Small intestine (tissue), 7 donors: ENCODE measurements around the gene MORN5. TPM values are rescaled to one million over a fixed set of nuclear protein-coding genes. Genes with fewer than 3 reads are reported as not detected.

Source experiments
- DNase-seq, 2 donors: peaks; one replicate each; pipeline versions ENCODE4 v3.0.0 to v3.0.0-alpha.2; 2013
- FAIRE-seq: peaks from 2 replicates; lab custom pipeline; 2012; peaks lifted over from hg19 to GRCh38; lab: Jason Lieb, UNC
- H3K27ac ChIP-seq, 3 donors: one replicate each; pipeline ENCODE4 v1.5.1; 2013; ENCODE audit warnings: low read length in 2 of 3, mild to moderate bottlenecking in 2 of 3, control low read depth in 1 of 3, inconsistent platforms in 1 of 3, low read depth in 1 of 3, moderate library complexity in 1 of 3
- H3K27me3 ChIP-seq, 3 donors: one replicate each; pipeline ENCODE4 v1.6.1; 2013; ENCODE audit warnings: low read length in 3 of 3, inconsistent platforms in 1 of 3; ENCODE audit not compliant: control insufficient read depth in 3 of 3, insufficient read depth in 3 of 3
- H3K36me3 ChIP-seq, 3 donors: one replicate each; pipeline ENCODE4 v1.6.1; 2013; ENCODE audit warnings: low read length in 3 of 3, inconsistent platforms in 1 of 3, low read depth in 1 of 3, mild to moderate bottlenecking in 1 of 3, moderate library complexity in 1 of 3; ENCODE audit not compliant: control insufficient read depth in 3 of 3, insufficient read depth in 2 of 3
- H3K4me1 ChIP-seq, 3 donors: one replicate each; pipeline ENCODE4 v1.6.1; 2013; ENCODE audit warnings: low read length in 2 of 3, inconsistent platforms in 1 of 3, low read depth in 1 of 3, mild to moderate bottlenecking in 1 of 3, moderate library complexity in 1 of 3; ENCODE audit not compliant: control insufficient read depth in 3 of 3, insufficient read depth in 2 of 3
- H3K4me3 ChIP-seq, 3 donors: one replicate each; pipeline ENCODE4 v1.5.1; 2013; ENCODE audit warnings: low read length in 3 of 3, control low read depth in 1 of 3, inconsistent platforms in 1 of 3, low read depth in 1 of 3, mild to moderate bottlenecking in 1 of 3, moderate library complexity in 1 of 3
- H3K9me3 ChIP-seq, 2 donors: one replicate each; pipeline ENCODE4 v1.6.1; 2013; ENCODE audit warnings: low read depth in 1 of 2, low read length in 1 of 2; ENCODE audit not compliant: control insufficient read depth in 2 of 2, insufficient read depth in 1 of 2
- WGBS, 3 donors: extraction: QIAGEN DNeasy Blood & Tissue Kit; methylation state at CpG; one replicate each; pipeline ENCODE4 v1.1.7; 2013; 5-methylcytosine and 5-hydroxymethylcytosine counted together
- polyA plus RNA-seq, 4 donors: library from polyadenylated mRNA; stranded (reverse) in 3 of 4; unstranded in 1 of 4; fragments of 200-250 nt in 3 of 4; fragments of 120-200 nt in 1 of 4; gene quantifications; one replicate each; pipeline versions ENCODE4 v1.2.1 to v1.2.3, GENCODE V29; 2013
- donor health status: healthy with polysubstance abuse.
- donor health status: control.
- donor health status: control.
- donor health status: Bipolar disorder and iron deficiency.
- donor health status: healthy.

Gene MORN5
- polyA plus RNA-seq, 4 donors, result not detected

GRCh38 chr9:122204055-122204454 lies 44.3 kb downstream of the MORN5 start:
- peaks cover 0 to 28% (median 9%) of the 10 kb centered on the region in 3 donors for H3K27me3 ChIP-seq
- FAIRE-seq, result no peak
- 88 to 93% (median 92%) methylated on average over 5 of the region's 5 CpGs for WGBS, 3 donors
- no peaks in the 10 kb centered on the region for H3K9me3 ChIP-seq
- H3K27ac ChIP-seq, result no peak overlapping the region
- DNase-seq, result no peak
- H3K4me1 ChIP-seq, result no peaks in the 10 kb centered on the region
- H3K4me3 ChIP-seq, result no peak overlapping the region
- no peaks in the 10 kb centered on the region for H3K36me3 ChIP-seq

- 91 to 97% (median 94%) methylated on average over 12 of the region's 12 CpGs for WGBS, 3 donors
- Histone ChIP-seq H3K4me3 (no peak overlapping the region), H3K36me3 (no peaks in the 10 kb centered on the region), H3K27ac (no peak overlapping the region), H3K9me3 (no peaks in the 10 kb centered on the region), H3K27me3 (peaks cover 0 to 32% (median 9%) of the 10 kb centered on the region in 3 donors), H3K4me1 (no peaks in the 10 kb centered on the region)
- FAIRE-seq (no peak), DNase-seq (no peak)
These were observed 44.8 kb downstream of the MORN5 start for GRCh38 chr9:122204491-122204890.

GRCh38 chr9:122205176-122205575 lies 45.5 kb downstream of the MORN5 start:
- DNase-seq (no peak), FAIRE-seq (no peak)
- Histone ChIP-seq H3K4me3 (no peak overlapping the region), H3K27ac (no peak overlapping the region), H3K9me3 (no peaks in the 10 kb centered on the region), H3K4me1 (no peaks in the 10 kb centered on the region), H3K27me3 (peaks cover 0 to 34% (median 9%) of the 10 kb centered on the region in 3 donors), H3K36me3 (no peaks in the 10 kb centered on the region)
- WGBS, 3 donors, result 88 to 92% (median 91%) methylated on average over 8 of the region's 8 CpGs

GRCh38 chr9:122206118-122207046 lies 46.7 kb downstream of the MORN5 start:
- Histone ChIP-seq H3K36me3 (no peaks in the 10 kb centered on the region), H3K27ac (no peak overlapping the region), H3K4me1 (no peaks in the 10 kb centered on the region), H3K27me3 (peaks cover 0 to 41% (median 12%) of the 10 kb centered on the region in 3 donors), H3K4me3 (no peak overlapping the region), H3K9me3 (no peaks in the 10 kb centered on the region)
- FAIRE-seq (no peak), DNase-seq (no peak)
- 81 to 84% (median 82%) methylated on average over 9 of the region's 9 CpGs for WGBS, 3 donors

GRCh38 chr9:122207096-122207495 lies 47.4 kb downstream of the MORN5 start:
- no peak for FAIRE-seq
- WGBS, 3 donors, result 43 to 51% (median 49%) methylated on average over 9 of the region's 9 CpGs
- no peak overlapping the region for H3K27ac ChIP-seq
- no peaks in the 10 kb centered on the region for H3K36me3 ChIP-seq
- H3K4me3 ChIP-seq, result no peak overlapping the region
- H3K27me3 ChIP-seq, result peaks cover 0 to 48% (median 12%) of the 10 kb centered on the region in 3 donors
- no peaks in the 10 kb centered on the region for H3K4me1 ChIP-seq
- no peak for DNase-seq
- H3K9me3 ChIP-seq, result no peaks in the 10 kb centered on the region

GRCh38 chr9:122209451-122209850 lies 49.7 kb downstream of the MORN5 start:
- peaks cover 4 to 69% (median 23%) of the 10 kb centered on the region in 3 donors for H3K27me3 ChIP-seq
- no peak overlapping the region for H3K27ac ChIP-seq
- no peaks in the 10 kb centered on the region for H3K9me3 ChIP-seq
- FAIRE-seq (no peak), DNase-seq (no peak)
- WGBS, 3 donors, result 85 to 91% (median 91%) methylated on average over 10 to 12 of the region's 12 CpGs
- no peak overlapping the region for H3K4me3 ChIP-seq
- no peaks in the 10 kb centered on the region for H3K36me3 ChIP-seq
- H3K4me1 ChIP-seq, result peaks cover 3 to 5% (median 4%) of the 10 kb centered on the region in 3 donors

GRCh38 chr9:122212473-122213004 lies 52.8 kb downstream of the MORN5 start:
- H3K36me3 ChIP-seq, result no peaks in the 10 kb centered on the region
- H3K27ac ChIP-seq, result no peak overlapping the region
- peaks cover 3 to 7% (median 5%) of the 10 kb centered on the region in 3 donors for H3K4me1 ChIP-seq
- no peak overlapping the region for H3K4me3 ChIP-seq
- FAIRE-seq (no peak), DNase-seq (no peak)
- WGBS, 3 donors, result 64 to 78% (median 66%) methylated on average over 7 of the region's 7 CpGs
- no peaks in the 10 kb centered on the region for H3K9me3 ChIP-seq
- peaks cover 4 to 80% (median 22%) of the 10 kb centered on the region in 3 donors for H3K27me3 ChIP-seq

GRCh38 chr9:122213102-122213588 lies 53.4 kb downstream of the MORN5 start:
- Histone ChIP-seq H3K4me3 (peak overlapping the region in 1 of 3 donors; percentile 52), H3K4me1 (peaks cover 3 to 7% (median 5%) of the 10 kb centered on the region in 3 donors), H3K36me3 (no peaks in the 10 kb centered on the region), H3K27me3 (peaks cover 4 to 80% (median 23%) of the 10 kb centered on the region in 3 donors), H3K27ac (no peak overlapping the region), H3K9me3 (no peaks in the 10 kb centered on the region)
- WGBS, 3 donors, result 34 to 38% (median 34%) methylated on average over 20 of the region's 20 CpGs
- FAIRE-seq (no peak), DNase-seq (no peak)
